SK-N-SH treated with all-trans-retinoic acid at 6 μM for 48 hours (cell line): ENCODE data around the gene ZXDC.

Experiments used
- ATAC-seq: fragments of 200-7000 bp; cut with Tn5 transposase; 3 replicates; pipeline ENCODE4 v1.9.1; 2020; ENCODE audit warnings: mild to moderate bottlenecking, moderate library complexity
- ARNTL ChIP-seq: fragments of 450-650 bp; formaldehyde crosslinking; IDR thresholded peaks from 2 replicates; pipeline ENCODE4 v1.5.0; 2020; ENCODE audit warnings: low read depth, mild to moderate bottlenecking, moderate library complexity, borderline replicate concordance
- BACH2 ChIP-seq: fragments of 250-450 bp; sonication (Bioruptor Pico); IDR thresholded peaks from 2 replicates; pipeline ENCODE4 v1.9.0; 2021; ENCODE audit warnings: mild to moderate bottlenecking, borderline replicate concordance
- CSDC2 ChIP-seq: fragments of 250-450 bp; sonication (Bioruptor Pico); IDR thresholded peaks from 2 replicates; pipeline ENCODE4 v1.5.0; 2020; ENCODE audit warnings: mild to moderate bottlenecking, moderate library complexity
- ESRRG ChIP-seq: fragments of 250-450 bp; sonication (Bioruptor Pico); IDR thresholded peaks from 2 replicates; pipeline ENCODE4 v1.6.1; 2021; ENCODE audit warnings: mild to moderate bottlenecking
- GLIS3 ChIP-seq: fragments of 250-450 bp; sonication (Bioruptor Pico); IDR thresholded peaks from 2 replicates; pipeline ENCODE4 v1.5.0; 2020; ENCODE audit warnings: mild to moderate bottlenecking, moderate library complexity
- ISL1 ChIP-seq: fragments of 250-450 bp; sonication (Bioruptor Pico); IDR thresholded peaks from 2 replicates; pipeline ENCODE4 v2.1.2; 2022; ENCODE audit warnings: mild to moderate bottlenecking, moderate library complexity
- OSR1 ChIP-seq: fragments of 250-450 bp; sonication (Bioruptor Pico); IDR thresholded peaks from 2 replicates; pipeline ENCODE4 v1.8.0; 2022; ENCODE audit warnings: moderate library complexity, mild to moderate bottlenecking, inconsistent platforms
- PPARA ChIP-seq: fragments of 250-450 bp; sonication (Bioruptor Pico); IDR thresholded peaks from 2 replicates; pipeline ENCODE4 v1.5.0; 2020; ENCODE audit warnings: mild to moderate bottlenecking, borderline replicate concordance
- RARB ChIP-seq: fragments of 250-450 bp; sonication (Bioruptor Pico); IDR thresholded peaks from 2 replicates; pipeline ENCODE4 v1.8.0; 2021; ENCODE audit warnings: mild to moderate bottlenecking, moderate library complexity
- SNAI2 ChIP-seq: fragments of 250-450 bp; sonication (Bioruptor Pico); IDR thresholded peaks from 2 replicates; pipeline ENCODE4 v1.5.0; 2020; ENCODE audit warnings: mild to moderate bottlenecking, moderate library complexity
- TOX ChIP-seq: fragments of 250-450 bp; sonication (Bioruptor Pico); IDR thresholded peaks from 2 replicates; pipeline ENCODE4 v1.8.0; 2021; ENCODE audit warnings: mild to moderate bottlenecking, moderate library complexity, borderline replicate concordance
- ZC3H10 ChIP-seq: fragments of 250-450 bp; sonication (Bioruptor Pico); IDR thresholded peaks from 2 replicates; pipeline ENCODE4 v1.5.1; 2021; ENCODE audit warnings: mild to moderate bottlenecking, moderate library complexity
- ZFP3 ChIP-seq: fragments of 250-450 bp; sonication (Bioruptor Pico); IDR thresholded peaks from 2 replicates; pipeline ENCODE4 v1.5.0; 2020; ENCODE audit warnings: mild to moderate bottlenecking, moderate library complexity
- ZFP30 ChIP-seq: fragments of 450-650 bp; formaldehyde crosslinking; IDR thresholded peaks from 2 replicates; pipeline ENCODE4 v1.5.0; 2022; ENCODE audit warnings: mild to moderate bottlenecking, moderate library complexity
- ZNF565 ChIP-seq: fragments of 450-650 bp; formaldehyde crosslinking; conservative IDR thresholded peaks from 2 replicates; pipeline ENCODE4 v1.5.0; 2020; ENCODE audit warnings: low read depth, mild to moderate bottlenecking, moderate library complexity
- ZNF70 ChIP-seq: fragments of 450-650 bp; formaldehyde crosslinking; IDR thresholded peaks from 2 replicates; pipeline ENCODE4 v1.5.0; 2020; ENCODE audit warnings: mild to moderate bottlenecking, moderate library complexity
- ZNF8 ChIP-seq: fragments of 450-650 bp; formaldehyde crosslinking; IDR thresholded peaks from 2 replicates; pipeline ENCODE4 v1.5.0; 2020; ENCODE audit warnings: mild to moderate bottlenecking, moderate library complexity
- TF ChIP-seq, protein P1 (sequence below): fragments of 250-450 bp; sonication (Bioruptor Pico); IDR thresholded peaks from 2 replicates; pipeline ENCODE4 v1.8.0; 2021; ENCODE audit warnings: low read depth, mild to moderate bottlenecking, moderate library complexity, borderline replicate concordance
- TF ChIP-seq, protein P2 (sequence below): fragments of 250-450 bp; sonication (Bioruptor Pico); IDR thresholded peaks from 2 replicates; pipeline ENCODE4 v1.5.1; 2021; ENCODE audit warnings: mild to moderate bottlenecking, moderate library complexity
- TF ChIP-seq, protein P3 (sequence below): fragments of 250-450 bp; sonication (Bioruptor Pico); IDR thresholded peaks from 2 replicates; pipeline ENCODE4 v1.5.1; 2020; ENCODE audit warnings: low read depth, mild to moderate bottlenecking, moderate library complexity
- TF ChIP-seq, protein P4 (sequence below): fragments of 250-450 bp; sonication (Bioruptor Pico); IDR thresholded peaks from 2 replicates; pipeline ENCODE4 v1.8.0; 2020; ENCODE audit warnings: mild to moderate bottlenecking, moderate library complexity, borderline replicate concordance
- TF ChIP-seq, protein P5 (sequence below): fragments of 250-450 bp; sonication (Bioruptor Pico); IDR thresholded peaks from 2 replicates; pipeline ENCODE4 v1.5.0; 2020; ENCODE audit warnings: mild to moderate bottlenecking, moderate library complexity

Gene ZXDC

DNA sequence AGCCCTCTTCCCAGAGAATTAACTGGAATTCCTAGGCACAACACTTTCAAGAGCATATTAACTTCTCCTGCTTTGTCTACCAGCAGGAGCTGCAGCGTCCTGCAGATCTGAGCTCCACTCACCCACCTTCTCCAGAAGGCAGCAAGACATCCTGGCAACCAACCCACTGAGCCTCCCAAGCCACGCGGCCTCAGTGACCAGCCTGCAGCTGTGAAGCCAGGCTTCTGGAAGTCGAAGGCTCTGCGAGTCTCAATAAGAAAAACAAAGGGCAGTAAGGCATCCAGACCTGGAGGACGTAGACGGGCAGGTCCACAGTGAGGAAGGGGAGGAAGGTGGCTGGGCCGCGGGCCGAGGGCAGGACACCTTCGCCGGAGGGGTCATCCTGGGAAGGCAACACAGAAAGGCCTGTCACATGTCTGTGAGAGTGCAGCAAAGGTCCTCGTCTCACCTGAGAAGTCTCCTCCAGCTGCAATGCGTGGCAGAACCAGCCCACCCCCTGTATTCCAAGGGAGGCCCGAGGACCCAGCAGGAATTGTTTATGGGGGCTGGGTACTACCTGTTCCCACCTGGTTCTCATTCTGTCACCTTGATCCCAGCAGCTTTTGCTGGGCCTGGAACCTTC is 36.2 kb downstream of the ZXDC start (continued):
- TF ChIP-seq, protein P1, sequence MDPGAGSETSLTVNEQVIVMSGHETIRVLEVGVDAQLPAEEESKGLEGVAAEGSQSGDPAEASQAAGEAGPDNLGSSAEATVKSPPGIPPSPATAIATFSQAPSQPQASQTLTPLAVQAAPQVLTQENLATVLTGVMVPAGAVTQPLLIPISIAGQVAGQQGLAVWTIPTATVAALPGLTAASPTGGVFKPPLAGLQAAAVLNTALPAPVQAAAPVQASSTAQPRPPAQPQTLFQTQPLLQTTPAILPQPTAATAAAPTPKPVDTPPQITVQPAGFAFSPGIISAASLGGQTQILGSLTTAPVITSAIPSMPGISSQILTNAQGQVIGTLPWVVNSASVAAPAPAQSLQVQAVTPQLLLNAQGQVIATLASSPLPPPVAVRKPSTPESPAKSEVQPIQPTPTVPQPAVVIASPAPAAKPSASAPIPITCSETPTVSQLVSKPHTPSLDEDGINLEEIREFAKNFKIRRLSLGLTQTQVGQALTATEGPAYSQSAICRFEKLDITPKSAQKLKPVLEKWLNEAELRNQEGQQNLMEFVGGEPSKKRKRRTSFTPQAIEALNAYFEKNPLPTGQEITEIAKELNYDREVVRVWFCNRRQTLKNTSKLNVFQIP (CRISPR knock-in tag) = no peak
- TF ChIP-seq BACH2 = no peak
- no peak for TF ChIP-seq ZNF70 (CRISPR knock-in tag)
- no peak for TF ChIP-seq ARNTL (CRISPR knock-in tag)
- TF ChIP-seq, protein P2, sequence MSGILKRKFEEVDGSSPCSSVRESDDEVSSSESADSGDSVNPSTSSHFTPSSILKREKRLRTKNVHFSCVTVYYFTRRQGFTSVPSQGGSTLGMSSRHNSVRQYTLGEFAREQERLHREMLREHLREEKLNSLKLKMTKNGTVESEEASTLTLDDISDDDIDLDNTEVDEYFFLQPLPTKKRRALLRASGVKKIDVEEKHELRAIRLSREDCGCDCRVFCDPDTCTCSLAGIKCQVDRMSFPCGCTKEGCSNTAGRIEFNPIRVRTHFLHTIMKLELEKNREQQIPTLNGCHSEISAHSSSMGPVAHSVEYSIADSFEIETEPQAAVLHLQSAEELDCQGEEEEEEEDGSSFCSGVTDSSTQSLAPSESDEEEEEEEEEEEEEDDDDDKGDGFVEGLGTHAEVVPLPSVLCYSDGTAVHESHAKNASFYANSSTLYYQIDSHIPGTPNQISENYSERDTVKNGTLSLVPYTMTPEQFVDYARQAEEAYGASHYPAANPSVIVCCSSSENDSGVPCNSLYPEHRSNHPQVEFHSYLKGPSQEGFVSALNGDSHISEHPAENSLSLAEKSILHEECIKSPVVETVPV (CRISPR knock-in tag) = no peak

DNA sequence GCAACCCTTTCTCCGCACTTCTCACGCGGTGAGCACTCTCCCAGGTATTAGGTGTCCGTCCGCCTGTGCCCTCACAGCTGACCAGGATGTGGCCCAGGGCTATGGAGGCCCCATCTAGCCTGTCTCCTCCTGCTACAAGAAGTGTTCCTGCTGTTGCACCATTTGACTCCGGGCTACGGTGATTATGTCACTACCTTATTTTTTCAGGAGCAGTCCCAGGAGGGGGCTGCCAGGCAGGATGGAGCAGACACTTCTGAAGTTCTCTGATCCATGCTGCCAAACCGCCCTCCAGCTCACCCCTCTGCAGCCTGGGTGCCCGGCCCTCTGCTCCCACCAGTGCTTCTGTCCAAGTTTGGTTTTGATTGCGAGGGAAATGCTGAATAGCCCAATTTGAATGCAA is 36.9 kb downstream of the ZXDC start:
- no peak for TF ChIP-seq CSDC2 (CRISPR knock-in tag)
- TF ChIP-seq, protein P3, sequence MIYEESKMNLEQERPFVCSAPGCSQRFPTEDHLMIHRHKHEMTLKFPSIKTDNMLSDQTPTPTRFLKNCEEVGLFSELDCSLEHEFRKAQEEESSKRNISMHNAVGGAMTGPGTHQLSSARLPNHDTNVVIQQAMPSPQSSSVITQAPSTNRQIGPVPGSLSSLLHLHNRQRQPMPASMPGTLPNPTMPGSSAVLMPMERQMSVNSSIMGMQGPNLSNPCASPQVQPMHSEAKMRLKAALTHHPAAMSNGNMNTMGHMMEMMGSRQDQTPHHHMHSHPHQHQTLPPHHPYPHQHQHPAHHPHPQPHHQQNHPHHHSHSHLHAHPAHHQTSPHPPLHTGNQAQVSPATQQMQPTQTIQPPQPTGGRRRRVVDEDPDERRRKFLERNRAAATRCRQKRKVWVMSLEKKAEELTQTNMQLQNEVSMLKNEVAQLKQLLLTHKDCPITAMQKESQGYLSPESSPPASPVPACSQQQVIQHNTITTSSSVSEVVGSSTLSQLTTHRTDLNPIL (CRISPR knock-in tag) = no peak
- TF ChIP-seq, protein P2 (CRISPR knock-in tag) = no peak
- no peak for TF ChIP-seq TOX
- TF ChIP-seq, all 23 proteins: peak for 0
- ATAC-seq = no peak

DNA sequence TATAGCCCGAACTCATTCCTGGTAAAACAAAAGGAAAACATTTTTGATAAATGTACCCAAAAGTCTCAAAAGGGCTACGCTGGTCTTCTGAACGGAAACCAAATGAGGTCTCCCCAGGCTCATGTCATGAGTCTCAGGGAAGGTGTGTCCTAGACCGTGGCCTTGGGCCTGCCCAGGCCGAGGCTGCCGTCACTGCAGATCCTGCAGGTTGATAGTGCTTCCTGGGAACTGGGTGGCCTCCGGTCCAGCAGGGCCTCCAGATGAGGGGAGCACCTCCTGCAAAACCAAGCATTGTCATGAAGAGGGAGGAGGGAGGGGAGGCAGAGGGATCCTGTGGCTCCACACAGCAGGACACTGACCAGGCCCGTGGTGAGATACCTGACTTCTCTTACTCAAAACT is 37.5 kb downstream of the ZXDC start:
- ATAC-seq = no peak

More for the DNA sequence above, 37.5 kb downstream of the ZXDC start:
- TF ChIP-seq, protein P4, sequence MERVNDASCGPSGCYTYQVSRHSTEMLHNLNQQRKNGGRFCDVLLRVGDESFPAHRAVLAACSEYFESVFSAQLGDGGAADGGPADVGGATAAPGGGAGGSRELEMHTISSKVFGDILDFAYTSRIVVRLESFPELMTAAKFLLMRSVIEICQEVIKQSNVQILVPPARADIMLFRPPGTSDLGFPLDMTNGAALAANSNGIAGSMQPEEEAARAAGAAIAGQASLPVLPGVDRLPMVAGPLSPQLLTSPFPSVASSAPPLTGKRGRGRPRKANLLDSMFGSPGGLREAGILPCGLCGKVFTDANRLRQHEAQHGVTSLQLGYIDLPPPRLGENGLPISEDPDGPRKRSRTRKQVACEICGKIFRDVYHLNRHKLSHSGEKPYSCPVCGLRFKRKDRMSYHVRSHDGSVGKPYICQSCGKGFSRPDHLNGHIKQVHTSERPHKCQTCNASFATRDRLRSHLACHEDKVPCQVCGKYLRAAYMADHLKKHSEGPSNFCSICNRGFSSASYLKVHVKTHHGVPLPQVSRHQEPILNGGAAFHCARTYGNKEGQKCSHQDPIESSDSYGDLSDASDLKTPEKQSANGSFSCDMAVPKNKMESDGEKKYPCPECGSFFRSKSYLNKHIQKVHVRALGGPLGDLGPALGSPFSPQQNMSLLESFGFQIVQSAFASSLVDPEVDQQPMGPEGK (CRISPR knock-in tag) = no peak
- TF ChIP-seq, protein P5, sequence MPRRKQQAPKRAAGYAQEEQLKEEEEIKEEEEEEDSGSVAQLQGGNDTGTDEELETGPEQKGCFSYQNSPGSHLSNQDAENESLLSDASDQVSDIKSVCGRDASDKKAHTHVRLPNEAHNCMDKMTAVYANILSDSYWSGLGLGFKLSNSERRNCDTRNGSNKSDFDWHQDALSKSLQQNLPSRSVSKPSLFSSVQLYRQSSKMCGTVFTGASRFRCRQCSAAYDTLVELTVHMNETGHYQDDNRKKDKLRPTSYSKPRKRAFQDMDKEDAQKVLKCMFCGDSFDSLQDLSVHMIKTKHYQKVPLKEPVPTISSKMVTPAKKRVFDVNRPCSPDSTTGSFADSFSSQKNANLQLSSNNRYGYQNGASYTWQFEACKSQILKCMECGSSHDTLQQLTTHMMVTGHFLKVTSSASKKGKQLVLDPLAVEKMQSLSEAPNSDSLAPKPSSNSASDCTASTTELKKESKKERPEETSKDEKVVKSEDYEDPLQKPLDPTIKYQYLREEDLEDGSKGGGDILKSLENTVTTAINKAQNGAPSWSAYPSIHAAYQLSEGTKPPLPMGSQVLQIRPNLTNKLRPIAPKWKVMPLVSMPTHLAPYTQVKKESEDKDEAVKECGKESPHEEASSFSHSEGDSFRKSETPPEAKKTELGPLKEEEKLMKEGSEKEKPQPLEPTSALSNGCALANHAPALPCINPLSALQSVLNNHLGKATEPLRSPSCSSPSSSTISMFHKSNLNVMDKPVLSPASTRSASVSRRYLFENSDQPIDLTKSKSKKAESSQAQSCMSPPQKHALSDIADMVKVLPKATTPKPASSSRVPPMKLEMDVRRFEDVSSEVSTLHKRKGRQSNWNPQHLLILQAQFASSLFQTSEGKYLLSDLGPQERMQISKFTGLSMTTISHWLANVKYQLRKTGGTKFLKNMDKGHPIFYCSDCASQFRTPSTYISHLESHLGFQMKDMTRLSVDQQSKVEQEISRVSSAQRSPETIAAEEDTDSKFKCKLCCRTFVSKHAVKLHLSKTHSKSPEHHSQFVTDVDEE (CRISPR knock-in tag) = no peak
- TF ChIP-seq, protein P3 (CRISPR knock-in tag) = no peak
- TF ChIP-seq, protein P1 (CRISPR knock-in tag) = no peak
- no peak for TF ChIP-seq ISL1 (CRISPR knock-in tag)
- no peak for TF ChIP-seq RARB
- TF ChIP-seq OSR1 = no peak
- no peak for TF ChIP-seq ZFP3 (CRISPR knock-in tag)
- TF ChIP-seq PPARA (CRISPR knock-in tag) = no peak
- TF ChIP-seq ZNF70 (CRISPR knock-in tag) = no peak
- no peak for TF ChIP-seq ZC3H10 (CRISPR knock-in tag)
- TF ChIP-seq ESRRG (CRISPR knock-in tag) = no peak
- TF ChIP-seq BACH2 = no peak
- no peak for TF ChIP-seq ARNTL (CRISPR knock-in tag)
- no peak for TF ChIP-seq ZNF8 (CRISPR knock-in tag)
- TF ChIP-seq SNAI2 = no peak
- no peak for TF ChIP-seq GLIS3
- TF ChIP-seq CSDC2 (CRISPR knock-in tag) = no peak
- no peak for TF ChIP-seq ZFP30 (CRISPR knock-in tag)
- no peak for TF ChIP-seq ZNF565 (CRISPR knock-in tag)
